ENCODE results near the gene IL36RN. TPM values are rescaled to one million over a fixed set of nuclear protein-coding genes. Genes with fewer than 3 reads are reported as not detected.

IL36RN gene
- polyA plus RNA-seq, 1 donor from 2014 or later, result not detected

DNA sequence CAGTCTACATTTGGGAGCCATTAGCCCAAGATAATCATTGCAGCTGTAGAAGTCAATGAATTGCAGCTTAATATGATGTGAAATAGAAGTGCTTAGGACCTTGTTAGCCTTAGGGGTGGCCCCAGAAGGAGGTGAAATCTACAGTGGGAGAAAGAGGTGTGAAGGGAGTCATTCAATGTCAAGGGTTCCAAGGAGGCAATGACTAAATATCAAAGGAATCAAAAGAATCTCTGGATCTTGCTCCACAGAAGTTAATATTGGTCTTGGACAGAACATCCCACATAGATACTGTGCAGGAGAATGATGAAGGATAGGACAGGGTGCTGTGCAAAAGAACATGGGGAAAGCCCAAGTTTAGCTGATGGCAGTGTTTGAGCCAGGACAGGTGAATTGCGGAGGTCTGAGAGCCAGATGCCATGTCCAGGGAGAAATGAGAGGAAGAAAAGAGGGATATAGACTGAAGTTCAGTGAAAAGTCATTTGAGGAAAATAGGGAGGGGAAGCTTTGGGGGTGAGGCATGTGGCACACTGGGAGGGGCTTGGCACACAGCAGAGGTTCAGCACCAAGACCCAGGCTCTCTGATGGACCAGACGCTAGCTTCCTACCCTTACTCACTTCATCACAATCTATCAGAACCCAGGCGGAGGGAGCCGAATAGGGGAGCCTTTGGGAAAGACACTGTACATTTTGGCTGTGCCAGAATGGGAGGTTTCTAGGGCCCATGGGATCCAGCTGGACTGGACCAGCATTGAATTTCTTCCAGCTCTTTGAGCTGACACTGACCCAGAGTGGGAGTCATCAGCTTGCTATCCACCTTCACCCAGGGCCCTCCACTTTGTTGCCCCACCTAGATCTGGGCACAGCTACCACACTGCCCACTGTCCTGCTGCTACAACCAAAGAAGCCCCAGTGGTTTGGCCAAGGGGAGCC, 10.9 kb downstream of the IL36RN start:
- Histone ChIP-seq H3K27ac (ENCODE audit: low read length) (no peak overlapping the region), H3K27me3 (ENCODE audit: insufficient read depth, low read depth, low read length) (no peaks in the 10 kb centered on the region), H3K4me2 (ENCODE audit: low read length) (no peak overlapping the region), H3K36me3 (ENCODE audit: insufficient read depth, low read length) (no peaks in the 10 kb centered on the region), H3K79me2 (replicated peaks; ENCODE audit: insufficient read depth, low read length) (no peaks in the 10 kb centered on the region), H3K9ac (ENCODE audit: low read length) (no peak overlapping the region), H3K9me3 (ENCODE audit: low read length) (no peaks in the 10 kb centered on the region), H3F3A (ENCODE audit: insufficient read depth, low read length, poor library complexity, severe bottlenecking) (no peaks in the 10 kb centered on the region), H2AFZ (ENCODE audit: low read depth, low read length) (no peak overlapping the region), H3K4me3 (ENCODE audit: low read length) (no peak overlapping the region), H3K9me2 (ENCODE audit: insufficient read depth, low read length) (no peaks in the 10 kb centered on the region), H4K20me1 (ENCODE audit: insufficient read depth) (no peaks in the 10 kb centered on the region)
- TF ChIP-seq, protein P1, sequence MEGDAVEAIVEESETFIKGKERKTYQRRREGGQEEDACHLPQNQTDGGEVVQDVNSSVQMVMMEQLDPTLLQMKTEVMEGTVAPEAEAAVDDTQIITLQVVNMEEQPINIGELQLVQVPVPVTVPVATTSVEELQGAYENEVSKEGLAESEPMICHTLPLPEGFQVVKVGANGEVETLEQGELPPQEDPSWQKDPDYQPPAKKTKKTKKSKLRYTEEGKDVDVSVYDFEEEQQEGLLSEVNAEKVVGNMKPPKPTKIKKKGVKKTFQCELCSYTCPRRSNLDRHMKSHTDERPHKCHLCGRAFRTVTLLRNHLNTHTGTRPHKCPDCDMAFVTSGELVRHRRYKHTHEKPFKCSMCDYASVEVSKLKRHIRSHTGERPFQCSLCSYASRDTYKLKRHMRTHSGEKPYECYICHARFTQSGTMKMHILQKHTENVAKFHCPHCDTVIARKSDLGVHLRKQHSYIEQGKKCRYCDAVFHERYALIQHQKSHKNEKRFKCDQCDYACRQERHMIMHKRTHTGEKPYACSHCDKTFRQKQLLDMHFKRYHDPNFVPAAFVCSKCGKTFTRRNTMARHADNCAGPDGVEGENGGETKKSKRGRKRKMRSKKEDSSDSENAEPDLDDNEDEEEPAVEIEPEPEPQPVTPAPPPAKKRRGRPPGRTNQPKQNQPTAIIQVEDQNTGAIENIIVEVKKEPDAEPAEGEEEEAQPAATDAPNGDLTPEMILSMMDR (IDR thresholded peaks at IDR 0.05; ENCODE audit: poor library complexity, severe bottlenecking), result no peak

DNA sequence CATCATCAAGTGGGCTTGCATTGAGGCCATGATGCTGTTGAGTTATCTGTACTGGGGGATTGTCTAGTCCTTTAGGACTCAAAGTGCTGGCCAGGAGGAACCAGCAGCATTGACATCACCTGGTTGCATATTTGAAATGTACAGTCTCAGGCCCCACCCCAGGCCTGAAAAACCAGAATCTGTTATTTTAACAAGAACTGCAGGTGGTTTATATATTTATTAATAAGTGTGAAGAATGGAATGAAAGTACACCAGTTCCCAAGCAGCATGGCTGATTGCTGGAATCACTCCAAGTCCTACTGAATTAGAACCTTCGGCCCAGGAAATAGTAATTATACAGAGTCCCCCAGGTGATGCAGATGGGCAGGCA, 11.6 kb downstream of the IL36RN start:
- no peak overlapping the region for H3K9ac ChIP-seq (ENCODE audit: low read length)
- no peaks in the 10 kb centered on the region for H3K9me2 ChIP-seq (ENCODE audit: insufficient read depth, low read length)
- H3K27ac ChIP-seq (ENCODE audit: low read length), result no peak overlapping the region
- H4K20me1 ChIP-seq (ENCODE audit: insufficient read depth), result no peaks in the 10 kb centered on the region
- H3K9me3 ChIP-seq (ENCODE audit: low read length), result no peaks in the 10 kb centered on the region
- no peaks in the 10 kb centered on the region for H3K79me2 ChIP-seq (replicated peaks; ENCODE audit: insufficient read depth, low read length)
- H3K27me3 ChIP-seq (ENCODE audit: insufficient read depth, low read depth, low read length), result no peaks in the 10 kb centered on the region
- H3K4me3 ChIP-seq (ENCODE audit: low read length), result no peak overlapping the region
- no peaks in the 10 kb centered on the region for H3K36me3 ChIP-seq (ENCODE audit: insufficient read depth, low read length)
- H2AFZ ChIP-seq (ENCODE audit: low read depth, low read length), result no peak overlapping the region
- no peak for TF ChIP-seq SMC3 (conservative IDR thresholded peaks at IDR 0.05; ENCODE audit: poor library complexity)
- no peak for TF ChIP-seq TAF1 (IDR thresholded peaks at IDR 0.05; ENCODE audit: low read depth)
- TF ChIP-seq, protein P1 (IDR thresholded peaks at IDR 0.05; ENCODE audit: poor library complexity, severe bottlenecking), result no peak
- no peak for TF ChIP-seq MXI1 (conservative IDR thresholded peaks at IDR 0.05; ENCODE audit: poor library complexity, severe bottlenecking)
- no peak for TF ChIP-seq EP300 (conservative IDR thresholded peaks at IDR 0.05; ENCODE audit: poor library complexity, severe bottlenecking)
- TF ChIP-seq EZH2 (IDR thresholded peaks at IDR 0.05; ENCODE audit: borderline replicate concordance, insufficient read depth, low read length, poor library complexity, severe bottlenecking), result no peak
- TF ChIP-seq, protein P2, sequence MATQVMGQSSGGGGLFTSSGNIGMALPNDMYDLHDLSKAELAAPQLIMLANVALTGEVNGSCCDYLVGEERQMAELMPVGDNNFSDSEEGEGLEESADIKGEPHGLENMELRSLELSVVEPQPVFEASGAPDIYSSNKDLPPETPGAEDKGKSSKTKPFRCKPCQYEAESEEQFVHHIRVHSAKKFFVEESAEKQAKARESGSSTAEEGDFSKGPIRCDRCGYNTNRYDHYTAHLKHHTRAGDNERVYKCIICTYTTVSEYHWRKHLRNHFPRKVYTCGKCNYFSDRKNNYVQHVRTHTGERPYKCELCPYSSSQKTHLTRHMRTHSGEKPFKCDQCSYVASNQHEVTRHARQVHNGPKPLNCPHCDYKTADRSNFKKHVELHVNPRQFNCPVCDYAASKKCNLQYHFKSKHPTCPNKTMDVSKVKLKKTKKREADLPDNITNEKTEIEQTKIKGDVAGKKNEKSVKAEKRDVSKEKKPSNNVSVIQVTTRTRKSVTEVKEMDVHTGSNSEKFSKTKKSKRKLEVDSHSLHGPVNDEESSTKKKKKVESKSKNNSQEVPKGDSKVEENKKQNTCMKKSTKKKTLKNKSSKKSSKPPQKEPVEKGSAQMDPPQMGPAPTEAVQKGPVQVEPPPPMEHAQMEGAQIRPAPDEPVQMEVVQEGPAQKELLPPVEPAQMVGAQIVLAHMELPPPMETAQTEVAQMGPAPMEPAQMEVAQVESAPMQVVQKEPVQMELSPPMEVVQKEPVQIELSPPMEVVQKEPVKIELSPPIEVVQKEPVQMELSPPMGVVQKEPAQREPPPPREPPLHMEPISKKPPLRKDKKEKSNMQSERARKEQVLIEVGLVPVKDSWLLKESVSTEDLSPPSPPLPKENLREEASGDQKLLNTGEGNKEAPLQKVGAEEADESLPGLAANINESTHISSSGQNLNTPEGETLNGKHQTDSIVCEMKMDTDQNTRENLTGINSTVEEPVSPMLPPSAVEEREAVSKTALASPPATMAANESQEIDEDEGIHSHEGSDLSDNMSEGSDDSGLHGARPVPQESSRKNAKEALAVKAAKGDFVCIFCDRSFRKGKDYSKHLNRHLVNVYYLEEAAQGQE (IDR thresholded peaks at IDR 0.05; ENCODE audit: borderline replicate concordance), result no peak
- TF ChIP-seq RAD21 (conservative IDR thresholded peaks at IDR 0.05), result no peak
- TF ChIP-seq POLR2AphosphoS5 (IDR thresholded peaks at IDR 0.05), result no peak
- H3F3A ChIP-seq (ENCODE audit: insufficient read depth, low read length, poor library complexity, severe bottlenecking), result no peaks in the 10 kb centered on the region
- H3K4me2 ChIP-seq (ENCODE audit: low read length), result no peak overlapping the region
